Ascending aorta (tissue), 2 donors: ENCODE measurements around the gene EVC. TPM values are rescaled to one million over a fixed set of nuclear protein-coding genes. Genes with fewer than 3 reads are reported as not detected.
"Not testable (repeated sequence)": the region's sequence is repeated elsewhere in the genome, so short reads cannot be mapped to it uniquely, and the experiment has no call there.

Source experiments
- DNase-seq, 2 donors: peaks; one replicate each; pipeline ENCODE4 v3.0.0-alpha.2; 2019; ENCODE audit warnings: low spot score in 2 of 2
- H3K27ac ChIP-seq, 2 donors: fragments of 200-600 bp; sonication (generic); one replicate each; pipeline ENCODE4 v1.5.1; 2016 to 2017; ENCODE audit warnings: mild to moderate bottlenecking in 1 of 2
- H3K27me3 ChIP-seq: fragments of 200-600 bp; sonication (generic); one replicate; pipeline ENCODE4 v1.5.1; 2017
- H3K36me3 ChIP-seq, 2 donors: fragments of 200-600 bp; sonication (generic); one replicate each; pipeline ENCODE4 v1.5.1; 2016
- H3K4me1 ChIP-seq, 2 donors: fragments of 200-600 bp; sonication (generic); one replicate each; pipeline ENCODE4 v1.5.1; 2016 to 2017; ENCODE audit warnings: mild to moderate bottlenecking in 1 of 2
- H3K4me3 ChIP-seq, 2 donors: fragments of 200-600 bp; sonication (generic); one replicate each; pipeline ENCODE4 v1.5.1; 2016 to 2017; ENCODE audit warnings: mild to moderate bottlenecking in 1 of 2
- H3K9me3 ChIP-seq, 2 donors: fragments of 200-600 bp; sonication (generic); one replicate each; pipeline ENCODE4 v1.5.1; 2016
- CTCF ChIP-seq, 3 experiments: fragments of 200-600 bp in 2 of 3; fragments of 450-650 bp in 1 of 3; sonication (generic) in 2 of 3; IDR thresholded peaks; one replicate each; pipeline ENCODE4 v1.5.1; 2016 to 2019; ENCODE audit warnings: antibody characterized with exemption in 3 of 3, mild to moderate bottlenecking in 1 of 3, moderate library complexity in 1 of 3
- intact Hi-C: fragments of 100-400 bp; cut with DNase I; formaldehyde crosslinking; loops from one replicate; pipeline ENCODE4 v1.15.1; 2023
- total RNA-seq: library from RNA; depleted of rRNA; stranded (reverse); fragments of >200 nt; gene quantifications from one replicate; pipeline ENCODE4 v1.1.0, GENCODE V29; 2016

Gene EVC
- total RNA-seq, 1 donor from 2014 or later, result 39.3 TPM

- intact Hi-C loops, result no loop called here
- Histone ChIP-seq H3K36me3 (peaks cover 18 to 42% of the 10 kb centered on the region in 2 donors), H3K27ac (no peak overlapping the region), H3K27me3 (no peaks in the 10 kb centered on the region), H3K9me3 (no peaks in the 10 kb centered on the region), H3K4me3 (no peak overlapping the region), H3K4me1 (peaks cover 0 to under 1% of the 10 kb centered on the region in 2 donors)
- DNase-seq, result no peak
- TF ChIP-seq CTCF (IDR thresholded peaks at IDR 0.05), result no peak
These were observed 13.4 kb downstream of the EVC start for GRCh38 chr4:5724377-5724776.

GRCh38 chr4:5728412-5728811 lies 17.4 kb downstream of the EVC start:
- Histone ChIP-seq H3K4me1 (peaks cover 4 to 20% of the 10 kb centered on the region in 2 donors), H3K36me3 (peaks cover 18 to 31% of the 10 kb centered on the region in 2 donors), H3K27ac (peak overlapping the region; percentile 82 to 85)
- H3K9me3 ChIP-seq, DNase-seq, H3K4me3 ChIP-seq, H3K27me3 ChIP-seq, intact Hi-C loops: not testable (repeated sequence)

- peaks cover 4 to 20% of the 10 kb centered on the region in 2 donors for H3K4me1 ChIP-seq
- intact Hi-C loops, result loop anchor here (2.0 kb wide), 1 partner anchor 16 kb away; no protein-coding TSS in a partner anchor
- no peaks in the 10 kb centered on the region for H3K9me3 ChIP-seq
- no peak for DNase-seq
- H3K27ac ChIP-seq, result peak overlapping the region; percentile 82 to 85
- no peak for TF ChIP-seq CTCF (IDR thresholded peaks at IDR 0.05)
- H3K36me3 ChIP-seq, result peaks cover 10 to 31% of the 10 kb centered on the region in 2 donors
- no peaks in the 10 kb centered on the region for H3K27me3 ChIP-seq
- no peak overlapping the region for H3K4me3 ChIP-seq
These were observed 19.4 kb downstream of the EVC start for GRCh38 chr4:5730436-5730835.

DNA sequence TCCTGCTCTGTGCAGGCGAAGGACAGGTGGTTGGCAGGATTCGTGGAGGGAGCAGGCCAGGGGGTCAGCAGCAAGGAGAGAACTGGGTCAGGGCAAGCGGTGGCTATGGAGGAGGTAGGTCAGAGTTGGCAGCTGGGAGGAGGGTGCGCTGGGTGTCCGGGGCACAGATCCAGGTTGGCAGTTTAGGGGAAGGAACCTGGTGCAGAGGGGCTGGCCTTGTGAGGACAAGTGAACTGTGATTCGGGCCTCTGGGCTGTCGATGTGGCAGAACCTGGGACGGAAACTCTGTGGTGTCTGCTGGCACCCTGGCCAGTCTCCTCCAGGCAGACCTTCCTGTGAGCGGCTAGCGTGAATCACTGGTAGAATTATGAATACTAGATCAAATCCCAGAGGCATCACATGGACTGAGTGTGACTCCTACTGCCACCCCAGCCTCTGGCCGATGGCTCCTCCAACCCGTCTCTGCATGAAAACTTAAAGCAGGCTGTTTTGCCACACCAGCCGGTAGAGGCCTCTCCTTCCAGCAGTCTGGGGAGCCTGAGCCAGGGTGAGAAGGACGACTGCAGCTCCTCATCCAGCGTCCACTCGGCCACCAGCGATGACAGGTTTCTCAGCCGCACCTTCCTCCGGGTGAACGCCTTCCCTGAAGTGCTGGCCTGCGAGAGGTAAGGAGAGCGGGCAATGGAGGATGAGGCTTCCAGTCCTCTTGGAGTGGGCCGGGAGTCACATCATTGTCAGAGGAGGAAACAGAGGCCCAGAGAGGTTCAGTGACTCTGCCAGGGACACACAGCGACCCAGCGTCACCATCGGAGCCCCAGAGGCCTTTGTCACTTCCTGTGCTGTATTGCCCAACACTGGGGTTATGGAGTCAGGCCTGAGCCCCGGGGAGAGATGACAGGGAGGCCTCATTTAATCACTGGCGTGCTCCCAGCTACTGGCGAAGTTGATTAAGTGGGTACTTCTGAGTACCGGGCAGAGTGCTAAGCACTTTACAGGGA lies 20.3 kb downstream of the EVC start:
- H3K36me3 ChIP-seq, result peaks cover 14 to 34% of the 10 kb centered on the region in 2 donors
- TF ChIP-seq CTCF (IDR thresholded peaks at IDR 0.05), result no peak
- intact Hi-C loops, result loop anchor here (1.0 to 2.0 kb wide), 2 partner anchors 16 to 21 kb away; no protein-coding TSS in a partner anchor
- H3K9me3 ChIP-seq, result no peaks in the 10 kb centered on the region
- DNase-seq, result peak; percentile 59 to 82
- H3K4me1 ChIP-seq, result peaks cover 4 to 20% of the 10 kb centered on the region in 2 donors
- H3K4me3 ChIP-seq, result no peak overlapping the region
- H3K27ac ChIP-seq, result peak overlapping the region; percentile 82 to 85
- no peaks in the 10 kb centered on the region for H3K27me3 ChIP-seq

- Histone ChIP-seq H3K27ac (peak overlapping the region; percentile 82 to 85), H3K36me3 (peaks cover 14 to 43% of the 10 kb centered on the region in 2 donors), H3K9me3 (no peaks in the 10 kb centered on the region), H3K4me1 (peaks cover 4 to 20% of the 10 kb centered on the region in 2 donors), H3K4me3 (no peak overlapping the region), H3K27me3 (no peaks in the 10 kb centered on the region)
- no peak for TF ChIP-seq CTCF (IDR thresholded peaks at IDR 0.05)
- no peak for DNase-seq
- intact Hi-C loops, result no loop called here
These were observed 21.2 kb downstream of the EVC start for GRCh38 chr4:5732158-5732557.

DNA sequence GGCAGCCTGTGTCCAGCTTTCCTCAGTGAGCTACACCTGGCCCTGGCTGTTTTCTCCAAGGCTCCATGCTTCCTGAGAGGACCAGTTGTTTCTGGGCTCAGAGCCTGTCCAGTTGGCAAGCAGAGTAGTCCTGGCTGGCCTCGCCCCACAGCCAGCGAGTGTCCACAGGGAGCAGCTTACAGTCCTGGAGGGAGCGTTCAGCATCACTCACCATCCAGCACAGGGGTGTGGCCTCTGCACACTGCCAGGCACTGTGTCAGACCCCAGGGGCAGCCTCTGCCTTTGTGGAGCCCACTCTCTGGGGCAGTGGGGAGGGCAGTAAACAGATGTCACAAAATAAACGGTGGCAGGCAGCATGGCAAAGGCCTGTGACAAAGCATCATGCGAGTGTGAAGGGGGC lies 23.9 kb downstream of the EVC start:
- Histone ChIP-seq H3K4me3 (no peak overlapping the region), H3K27me3 (no peaks in the 10 kb centered on the region), H3K4me1 (peaks cover 4 to 15% of the 10 kb centered on the region in 2 donors), H3K9me3 (no peaks in the 10 kb centered on the region), H3K36me3 (peaks cover 14 to 53% of the 10 kb centered on the region in 2 donors), H3K27ac (no peak overlapping the region)
- TF ChIP-seq CTCF (IDR thresholded peaks at IDR 0.05), result no peak
- intact Hi-C loops, result no loop called here
- DNase-seq, result no peak
